HepG2 (cell line): ENCODE measurements around the gene PRDM10. TPM values are rescaled to one million over a fixed set of nuclear protein-coding genes. Genes with fewer than 3 reads are reported as not detected.

Source experiments
- GABPA ChIP-seq, 2 experiments: IDR thresholded peaks; 2 replicates each; pipeline ENCODE4 v1.6.1; 2011 to 2016; ENCODE audit warnings: low read depth in 2 of 2, low read length in 1 of 2, missing biosample characterization in 1 of 2, missing genetic modification characterization in 1 of 2
- MED8 ChIP-seq: sonication (generic); formaldehyde crosslinking; IDR thresholded peaks from 2 replicates; pipeline ENCODE4 v1.8.1; 2023; ENCODE audit warnings: mild to moderate bottlenecking, missing genetic modification reagents; ENCODE audit not compliant: insufficient replicate concordance
- MEIS1 ChIP-seq: sonication (generic); formaldehyde crosslinking; IDR thresholded peaks from 2 replicates; pipeline ENCODE4 v1.9.0; 2021; ENCODE audit warnings: mild to moderate bottlenecking, missing genetic modification reagents, moderate library complexity, borderline replicate concordance
- MEIS2 ChIP-seq: sonication (generic); formaldehyde crosslinking; IDR thresholded peaks from 2 replicates; pipeline ENCODE4 v1.9.0; 2021; ENCODE audit warnings: mild to moderate bottlenecking, missing genetic modification reagents
- PAF1 ChIP-seq: IDR thresholded peaks from 2 replicates; pipeline ENCODE4 v1.6.1; 2016; ENCODE audit warnings: missing genetic modification reagents, missing compliant biosample characterization
- PLRG1 ChIP-seq: fragments of 450-650 bp; conservative IDR thresholded peaks from 2 replicates; pipeline ENCODE4 v1.6.1; 2016
- RBFOX2 ChIP-seq: fragments of 200-400 bp; formaldehyde crosslinking; IDR thresholded peaks from 2 replicates; pipeline ENCODE4 v1.6.1; 2017; ENCODE audit warnings: low read depth, mild to moderate bottlenecking, low read length
- RELA ChIP-seq: sonication (generic); formaldehyde crosslinking; IDR thresholded peaks from 2 replicates; pipeline ENCODE4 v1.4.0; 2020; ENCODE audit warnings: missing genetic modification reagents
- RFXAP ChIP-seq: sonication (generic); formaldehyde crosslinking; IDR thresholded peaks from 2 replicates; pipeline ENCODE4 v1.4.0; 2020; ENCODE audit warnings: missing genetic modification reagents, borderline replicate concordance
- ZNF577 ChIP-seq: sonication (generic); formaldehyde crosslinking; IDR thresholded peaks from 2 replicates; pipeline ENCODE4 v1.4.0; 2020; ENCODE audit warnings: mild to moderate bottlenecking, low read depth, missing genetic modification reagents, borderline replicate concordance
- ZNF598 ChIP-seq: sonication (generic); formaldehyde crosslinking; IDR thresholded peaks from 2 replicates; pipeline ENCODE4 v1.5.1; 2020; ENCODE audit warnings: mild to moderate bottlenecking, missing genetic modification reagents, borderline replicate concordance
- ZNF607 ChIP-seq: sonication (generic); formaldehyde crosslinking; IDR thresholded peaks from 2 replicates; pipeline ENCODE4 v1.5.1; 2020; ENCODE audit warnings: missing genetic modification reagents, mild to moderate bottlenecking, borderline replicate concordance
- ZNF839 ChIP-seq: sonication (generic); formaldehyde crosslinking; IDR thresholded peaks from 2 replicates; pipeline ENCODE4 v1.4.0; 2020; ENCODE audit warnings: missing genetic modification reagents, mild to moderate bottlenecking, borderline replicate concordance
- ZSCAN21 ChIP-seq: sonication (generic); formaldehyde crosslinking; IDR thresholded peaks from 2 replicates; pipeline ENCODE4 v1.8.0; 2022; ENCODE audit warnings: mild to moderate bottlenecking, missing genetic modification reagents, moderate library complexity, borderline replicate concordance
- polyA plus RNA-seq, 8 experiments: library from polyadenylated mRNA; depleted of rRNA in 3 of 8; stranded (reverse) in 7 of 8; unstranded in 1 of 8; fragments of >200 nt; fragmentation: Illumina TruSeq in 4 of 8; extraction: Trizol in 4 of 8; gene quantifications; 2 replicates each; pipeline versions ENCODE4 v1.2.1 to v1.2.3, GENCODE V29; 2011 to 2016; ENCODE audit warnings: low read depth in 4 of 8, missing spikeins in 1 of 8, mixed read lengths in 1 of 8; ENCODE audit not compliant: insufficient read depth in 1 of 8
- total RNA-seq, 5 experiments: library from RNA; depleted of rRNA; stranded (reverse); fragments of >200 nt; fragmentation: Illumina TruSeq; extraction: Trizol; gene quantifications; 2 replicates each; pipeline ENCODE4 v1.2.3, GENCODE V29; 2016; ENCODE audit warnings: low read depth in 1 of 5
- TF ChIP-seq, protein P1 (sequence below): sonication (generic); formaldehyde crosslinking; IDR thresholded peaks from 2 replicates; pipeline ENCODE4 v1.4.0; 2020; ENCODE audit warnings: missing genetic modification reagents, mild to moderate bottlenecking, borderline replicate concordance
- TF ChIP-seq, protein P2 (sequence below), 2 experiments: fragments of 450-650 bp in 1 of 2; sonication (generic) in 1 of 2; formaldehyde crosslinking in 1 of 2; IDR thresholded peaks; 2 replicates each; pipeline versions ENCODE4 v1.6.1 to v1.8.0; 2016 to 2022; ENCODE audit warnings: antibody characterized with exemption in 1 of 2, mild to moderate bottlenecking in 1 of 2, missing genetic modification reagents in 1 of 2

The PRDM10 gene
- total and polyA plus RNA-seq, 2 of the 13 experiments (the other 11 are each of a cell fraction or from before 2014, with no cell fraction given) = 5.7 to 5.8 TPM

DNA sequence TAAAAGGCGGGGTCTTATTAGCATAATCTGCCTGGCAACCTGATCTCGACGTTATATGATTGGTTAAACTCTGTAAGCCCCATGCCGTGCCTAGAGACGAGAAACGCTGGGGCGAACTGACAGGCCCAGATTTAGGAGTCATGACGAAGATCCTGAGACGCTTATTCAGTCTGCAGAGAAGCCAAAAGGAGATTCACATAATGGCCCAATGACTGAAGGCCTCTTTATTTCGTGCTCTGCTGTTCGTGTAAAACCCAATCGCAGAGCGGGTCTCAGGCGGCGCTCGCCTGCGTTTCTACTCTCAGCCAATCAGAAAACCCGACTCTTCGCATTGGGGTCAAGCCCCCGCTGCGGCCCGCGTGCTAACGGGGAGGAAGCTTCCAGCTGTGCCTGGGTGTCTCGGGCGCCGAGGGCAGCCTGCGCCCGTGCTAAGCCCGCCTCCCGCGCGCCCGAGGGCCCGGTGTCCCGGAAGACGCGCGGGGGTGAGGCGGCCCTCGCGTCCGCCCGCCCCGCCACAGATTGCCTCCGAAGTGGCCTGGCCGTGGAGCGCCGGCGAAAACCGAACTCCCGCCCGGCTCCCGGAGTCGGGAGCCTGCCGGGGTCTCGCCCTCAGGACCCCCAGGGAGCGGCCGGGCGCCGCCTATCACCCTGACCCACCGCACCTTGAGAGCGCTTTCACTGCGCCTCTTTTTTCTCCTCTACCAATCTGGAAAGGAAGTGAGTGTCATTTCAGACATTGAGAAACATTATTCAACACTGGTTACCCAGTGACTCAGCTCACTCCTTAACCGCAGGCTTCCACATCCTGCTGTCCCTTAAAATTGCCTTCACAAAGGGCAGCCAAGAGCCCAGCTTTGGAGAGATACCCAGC lies 446 bp upstream of the PRDM10 start (continued):
- peak; percentile 29 for TF ChIP-seq GABPA (IDR thresholded peaks at IDR 0.05; ENCODE audit: low read depth, low read length)
- no peak for TF ChIP-seq GABPA (CRISPR knock-in tag; IDR thresholded peaks at IDR 0.05; ENCODE audit: low read depth)
- no peak for TF ChIP-seq ZNF577
- TF ChIP-seq RFXAP = peak; percentile 100
- no peak for TF ChIP-seq PAF1 (CRISPR knock-in tag)
- peak; percentile 96 for TF ChIP-seq ZNF607 (CRISPR knock-in tag)
- TF ChIP-seq MEIS2 (CRISPR knock-in tag) = peak; percentile 65; the same call in 1 of the 2 replicates
- peak; percentile 30; the same call in 1 of the 2 replicates for TF ChIP-seq RELA (CRISPR knock-in tag)
- TF ChIP-seq, protein P1, sequence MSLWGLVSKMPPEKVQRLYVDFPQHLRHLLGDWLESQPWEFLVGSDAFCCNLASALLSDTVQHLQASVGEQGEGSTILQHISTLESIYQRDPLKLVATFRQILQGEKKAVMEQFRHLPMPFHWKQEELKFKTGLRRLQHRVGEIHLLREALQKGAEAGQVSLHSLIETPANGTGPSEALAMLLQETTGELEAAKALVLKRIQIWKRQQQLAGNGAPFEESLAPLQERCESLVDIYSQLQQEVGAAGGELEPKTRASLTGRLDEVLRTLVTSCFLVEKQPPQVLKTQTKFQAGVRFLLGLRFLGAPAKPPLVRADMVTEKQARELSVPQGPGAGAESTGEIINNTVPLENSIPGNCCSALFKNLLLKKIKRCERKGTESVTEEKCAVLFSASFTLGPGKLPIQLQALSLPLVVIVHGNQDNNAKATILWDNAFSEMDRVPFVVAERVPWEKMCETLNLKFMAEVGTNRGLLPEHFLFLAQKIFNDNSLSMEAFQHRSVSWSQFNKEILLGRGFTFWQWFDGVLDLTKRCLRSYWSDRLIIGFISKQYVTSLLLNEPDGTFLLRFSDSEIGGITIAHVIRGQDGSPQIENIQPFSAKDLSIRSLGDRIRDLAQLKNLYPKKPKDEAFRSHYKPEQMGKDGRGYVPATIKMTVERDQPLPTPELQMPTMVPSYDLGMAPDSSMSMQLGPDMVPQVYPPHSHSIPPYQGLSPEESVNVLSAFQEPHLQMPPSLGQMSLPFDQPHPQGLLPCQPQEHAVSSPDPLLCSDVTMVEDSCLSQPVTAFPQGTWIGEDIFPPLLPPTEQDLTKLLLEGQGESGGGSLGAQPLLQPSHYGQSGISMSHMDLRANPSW (CRISPR knock-in tag) = no peak; the same call in 1 of the 2 replicates
- TF ChIP-seq PLRG1 = no peak
- peak; percentile 99 for TF ChIP-seq RBFOX2
- TF ChIP-seq ZNF598 (CRISPR knock-in tag) = no peak; the same call in 1 of the 2 replicates
- TF ChIP-seq MED8 = no peak
- 0 out of 2 replicates have a peak, but pooled peaks have one; percentile 43 for TF ChIP-seq ZNF839 (CRISPR knock-in tag)
- TF ChIP-seq ZSCAN21 = peak; percentile 79; the same call in 1 of the 2 replicates
- no peak for TF ChIP-seq MEIS1 (CRISPR knock-in tag)
- TF ChIP-seq, protein P2, sequence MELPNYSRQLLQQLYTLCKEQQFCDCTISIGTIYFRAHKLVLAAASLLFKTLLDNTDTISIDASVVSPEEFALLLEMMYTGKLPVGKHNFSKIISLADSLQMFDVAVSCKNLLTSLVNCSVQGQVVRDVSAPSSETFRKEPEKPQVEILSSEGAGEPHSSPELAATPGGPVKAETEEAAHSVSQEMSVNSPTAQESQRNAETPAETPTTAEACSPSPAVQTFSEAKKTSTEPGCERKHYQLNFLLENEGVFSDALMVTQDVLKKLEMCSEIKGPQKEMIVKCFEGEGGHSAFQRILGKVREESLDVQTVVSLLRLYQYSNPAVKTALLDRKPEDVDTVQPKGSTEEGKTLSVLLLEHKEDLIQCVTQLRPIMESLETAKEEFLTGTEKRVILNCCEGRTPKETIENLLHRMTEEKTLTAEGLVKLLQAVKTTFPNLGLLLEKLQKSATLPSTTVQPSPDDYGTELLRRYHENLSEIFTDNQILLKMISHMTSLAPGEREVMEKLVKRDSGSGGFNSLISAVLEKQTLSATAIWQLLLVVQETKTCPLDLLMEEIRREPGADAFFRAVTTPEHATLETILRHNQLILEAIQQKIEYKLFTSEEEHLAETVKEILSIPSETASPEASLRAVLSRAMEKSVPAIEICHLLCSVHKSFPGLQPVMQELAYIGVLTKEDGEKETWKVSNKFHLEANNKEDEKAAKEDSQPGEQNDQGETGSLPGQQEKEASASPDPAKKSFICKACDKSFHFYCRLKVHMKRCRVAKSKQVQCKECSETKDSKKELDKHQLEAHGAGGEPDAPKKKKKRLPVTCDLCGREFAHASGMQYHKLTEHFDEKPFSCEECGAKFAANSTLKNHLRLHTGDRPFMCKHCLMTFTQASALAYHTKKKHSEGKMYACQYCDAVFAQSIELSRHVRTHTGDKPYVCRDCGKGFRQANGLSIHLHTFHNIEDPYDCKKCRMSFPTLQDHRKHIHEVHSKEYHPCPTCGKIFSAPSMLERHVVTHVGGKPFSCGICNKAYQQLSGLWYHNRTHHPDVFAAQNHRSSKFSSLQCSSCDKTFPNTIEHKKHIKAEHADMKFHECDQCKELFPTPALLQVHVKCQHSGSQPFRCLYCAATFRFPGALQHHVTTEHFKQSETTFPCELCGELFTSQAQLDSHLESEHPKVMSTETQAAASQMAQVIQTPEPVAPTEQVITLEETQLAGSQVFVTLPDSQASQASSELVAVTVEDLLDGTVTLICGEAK (IDR thresholded peaks at IDR 0.05) = no peak
- TF ChIP-seq, protein P2 (CRISPR knock-in tag; IDR thresholded peaks at IDR 0.05) = peak; percentile 82; the same call in 1 of the 2 replicates
